ENCODE results near the gene GARNL3.

GARNL3 gene

DNA sequence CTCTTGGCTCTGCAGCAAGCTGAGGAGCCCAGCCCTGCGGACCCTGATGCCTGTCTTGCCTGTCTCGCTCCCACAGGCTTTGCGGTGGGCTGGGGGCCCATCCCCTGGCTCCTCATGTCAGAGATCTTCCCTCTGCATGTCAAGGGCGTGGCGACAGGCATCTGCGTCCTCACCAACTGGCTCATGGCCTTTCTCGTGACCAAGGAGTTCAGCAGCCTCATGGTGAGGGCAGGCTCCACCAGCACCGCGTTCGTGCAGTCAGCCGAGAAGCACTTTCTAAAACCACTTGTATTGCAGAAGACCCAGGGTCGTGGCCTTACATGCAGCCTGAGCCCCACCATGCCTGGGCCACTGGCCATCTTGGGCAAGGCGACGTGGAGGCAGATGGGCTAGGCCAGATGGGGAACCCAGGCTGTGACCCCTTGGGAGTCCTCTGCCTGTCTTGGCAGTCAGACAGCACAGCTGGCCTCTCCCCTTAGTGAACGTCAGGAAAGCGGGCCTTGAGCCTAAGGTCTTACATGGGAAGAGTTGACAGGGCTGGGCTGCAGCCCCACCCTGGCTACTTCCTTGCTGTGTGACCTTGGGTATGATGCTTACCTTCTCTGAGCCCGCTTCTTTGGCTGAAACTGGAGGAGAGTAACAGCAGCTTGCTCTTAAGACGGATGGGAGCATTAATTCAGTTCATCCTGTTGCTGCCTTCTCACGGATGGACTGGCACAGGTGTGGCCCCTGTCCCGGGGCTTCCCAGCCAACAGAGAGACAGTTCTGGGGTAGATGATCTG lies 141.0 kb downstream of the GARNL3 start:
- no peak for DNase-seq (ENCODE audit: low read depth)

DNA sequence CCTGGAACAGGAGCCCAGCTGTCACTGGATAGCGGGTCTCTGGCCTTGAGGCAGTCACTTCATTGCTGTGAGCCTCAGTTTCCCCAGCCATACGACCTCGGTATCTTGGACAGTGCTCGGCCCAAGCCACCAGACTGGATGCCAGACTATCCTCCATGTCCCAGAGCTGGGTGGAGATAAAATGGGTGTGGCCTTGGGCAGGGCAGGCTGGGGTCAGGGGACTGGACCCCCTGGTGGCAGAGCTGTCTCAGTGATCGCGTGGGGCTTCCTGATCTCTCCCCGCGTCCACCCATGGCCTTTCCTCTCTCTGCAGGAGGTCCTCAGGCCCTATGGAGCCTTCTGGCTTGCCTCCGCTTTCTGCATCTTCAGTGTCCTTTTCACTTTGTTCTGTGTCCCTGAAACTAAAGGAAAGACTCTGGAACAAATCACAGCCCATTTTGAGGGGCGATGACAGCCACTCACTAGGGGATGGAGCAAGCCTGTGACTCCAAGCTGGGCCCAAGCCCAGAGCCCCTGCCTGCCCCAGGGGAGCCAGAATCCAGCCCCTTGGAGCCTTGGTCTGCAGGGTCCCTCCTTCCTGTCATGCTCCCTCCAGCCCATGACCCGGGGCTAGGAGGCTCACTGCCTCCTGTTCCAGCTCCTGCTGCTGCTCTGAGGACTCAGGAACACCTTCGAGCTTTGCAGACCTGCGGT lies 142.4 kb downstream of the GARNL3 start:
- DNase-seq (ENCODE audit: low read depth): no peak

DNA sequence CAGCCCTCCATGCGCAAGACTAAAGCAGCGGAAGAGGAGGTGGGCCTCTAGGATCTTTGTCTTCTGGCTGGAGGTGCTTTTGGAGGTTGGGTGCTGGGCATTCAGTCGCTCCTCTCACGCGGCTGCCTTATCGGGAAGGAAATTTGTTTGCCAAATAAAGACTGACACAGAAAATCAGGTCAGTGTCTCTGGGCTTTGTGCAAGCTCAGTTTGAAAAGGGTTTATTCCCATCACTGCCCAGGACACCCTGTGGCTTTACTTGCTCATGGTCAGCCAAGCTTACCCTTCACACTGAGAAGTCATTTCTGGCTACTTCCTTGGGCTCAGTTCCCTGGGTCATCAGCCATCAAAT lies 142.9 kb downstream of the GARNL3 start:
- DNase-seq (ENCODE audit: low read depth): no peak

DNA sequence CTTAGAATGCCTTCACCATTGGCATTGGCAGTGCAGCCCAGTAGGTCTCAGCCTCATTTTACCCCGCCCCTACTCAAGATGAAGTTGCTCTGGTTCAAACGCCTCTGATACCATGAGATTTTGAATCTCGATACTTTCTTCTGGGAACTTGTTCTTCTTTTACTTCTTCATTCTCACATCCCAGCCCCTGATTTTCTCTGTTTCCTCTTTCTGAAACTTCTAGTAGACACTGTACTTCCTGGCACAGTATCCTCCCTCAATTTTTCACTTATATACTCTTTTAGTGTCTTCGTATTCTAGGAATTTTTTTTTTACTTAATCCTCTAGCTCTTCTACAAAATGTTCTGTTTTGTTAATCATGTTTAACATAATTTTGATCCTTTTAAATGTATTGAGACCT lies 146.5 kb downstream of the GARNL3 start:
- DNase-seq (ENCODE audit: low read depth): no peak

DNA sequence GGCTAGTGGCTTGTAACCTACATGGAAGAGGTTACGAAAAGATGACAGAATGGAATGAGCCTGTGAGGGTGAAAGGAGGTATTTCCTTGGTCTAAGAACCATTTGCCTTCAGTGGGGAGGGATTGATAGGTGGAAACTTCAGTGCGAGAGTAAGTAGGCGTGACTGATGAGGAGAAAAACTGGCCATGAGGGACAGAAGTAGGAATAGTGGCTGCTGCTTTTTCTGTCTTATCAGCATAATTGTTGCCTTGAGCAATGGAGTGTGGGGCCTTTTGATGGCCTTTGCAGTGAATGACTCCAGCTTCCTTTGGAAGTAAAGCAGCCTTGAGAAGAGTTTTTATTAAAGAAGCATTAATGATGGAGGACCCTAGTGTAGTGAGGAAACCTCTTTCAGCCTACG lies 150.6 kb downstream of the GARNL3 start:
- no peak for DNase-seq (ENCODE audit: low read depth)

GRCh38 chr9:127415657-127416056 lies 151.1 kb downstream of the GARNL3 start:
- no peak for DNase-seq (ENCODE audit: low read depth)

GRCh38 chr9:127417131-127418036 lies 152.8 kb downstream of the GARNL3 start:
- DNase-seq (ENCODE audit: low read depth): no peak

GRCh38 chr9:127418037-127418471 lies 153.5 kb downstream of the GARNL3 start:
- DNase-seq (ENCODE audit: low read depth): peak; percentile 35

GRCh38 chr9:127419348-127419747 lies 154.8 kb downstream of the GARNL3 start:
- DNase-seq (ENCODE audit: low read depth): no peak

DNA sequence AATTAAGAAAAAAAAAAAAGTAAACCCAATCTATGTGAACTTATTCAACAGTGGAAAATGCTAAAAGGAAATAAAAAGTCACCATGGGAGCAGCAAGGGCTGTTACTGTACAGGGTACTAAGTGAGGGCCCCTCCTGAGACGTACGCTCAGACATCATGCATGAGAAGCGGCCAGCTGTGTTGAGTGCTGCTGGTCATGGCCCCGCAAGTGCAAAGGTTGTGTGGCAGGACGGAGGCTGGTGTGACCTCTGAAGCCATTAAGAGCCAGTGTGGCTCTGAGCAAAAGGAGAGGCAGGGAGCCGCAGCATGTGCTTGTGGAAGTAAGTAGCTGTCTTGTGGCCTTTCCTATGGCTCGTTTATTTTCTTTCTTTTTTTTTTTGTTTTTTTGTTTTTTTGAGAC lies 156.5 kb downstream of the GARNL3 start:
- DNase-seq (ENCODE audit: low read depth): no peak

DNA sequence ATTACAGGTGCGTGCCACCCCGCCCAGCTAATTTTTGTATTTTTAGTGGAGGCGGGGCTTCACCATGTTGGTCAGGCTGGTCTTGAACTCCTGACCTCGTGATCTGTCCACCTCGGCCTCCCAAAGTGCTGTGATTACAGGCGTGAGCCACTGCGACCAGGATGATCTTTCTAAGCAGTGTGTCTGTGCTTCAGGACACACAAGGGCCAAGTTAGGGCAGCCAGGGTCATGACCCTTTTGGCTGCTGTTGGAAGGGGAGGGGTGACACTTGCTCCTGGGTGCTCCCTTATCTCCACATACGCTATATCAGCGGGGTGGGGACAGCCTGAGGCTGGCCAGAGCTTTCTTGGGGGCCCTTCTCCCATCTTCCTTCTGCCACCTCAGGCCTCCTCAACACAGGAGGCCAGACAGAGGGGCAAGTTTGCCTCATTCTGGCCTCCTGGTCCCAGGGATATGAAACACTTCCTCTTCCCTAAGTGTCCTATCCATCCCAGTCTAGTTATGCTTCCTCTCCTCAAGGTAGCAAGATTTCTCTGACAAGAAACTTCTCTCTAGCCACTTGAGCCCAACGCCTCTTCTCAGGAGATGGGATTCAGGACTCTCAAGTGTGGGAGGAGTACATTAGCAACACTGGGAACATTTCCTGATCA lies 157.7 kb downstream of the GARNL3 start:
- DNase-seq (ENCODE audit: low read depth): no peak

GRCh38 chr9:127422787-127423186 lies 158.2 kb downstream of the GARNL3 start:
- DNase-seq (ENCODE audit: low read depth): no peak

- DNase-seq (ENCODE audit: low read depth): no peak
These were observed 158.9 kb downstream of the GARNL3 start for GRCh38 chr9:127423476-127423933.

- peak; percentile 92 for DNase-seq (ENCODE audit: low read depth)
These were observed 159.5 kb downstream of the GARNL3 start, which contains the start of gene ZNF79 for GRCh38 chr9:127423934-127424675. ZNF79 (plus strand) TSS chr9:127424382; CDS start chr9:127424788, 406 bp downstream.

GRCh38 chr9:127424676-127424999 lies 160.1 kb downstream of the GARNL3 start:
- DNase-seq (ENCODE audit: low read depth): no peak

DNA sequence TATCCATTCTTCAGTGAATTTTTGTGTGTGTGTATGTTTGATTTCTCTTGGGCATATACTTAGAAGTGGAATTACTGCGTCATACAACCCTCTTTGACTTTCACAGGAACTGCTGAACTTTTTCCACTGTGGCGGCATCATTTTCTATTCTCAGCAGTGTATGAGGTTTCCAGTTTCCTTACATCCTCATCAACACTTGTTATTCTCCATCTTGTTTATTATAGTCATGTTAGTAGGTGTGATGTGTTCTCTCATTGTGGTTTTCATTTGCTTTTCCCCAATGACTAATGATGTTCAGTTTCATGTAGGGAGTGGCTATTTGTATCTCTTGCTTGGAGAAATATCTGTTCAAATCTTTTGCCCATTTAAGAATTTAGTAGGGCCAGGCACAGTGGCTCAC lies 162.2 kb downstream of the GARNL3 start:
- no peak for DNase-seq (ENCODE audit: low read depth)

DNA sequence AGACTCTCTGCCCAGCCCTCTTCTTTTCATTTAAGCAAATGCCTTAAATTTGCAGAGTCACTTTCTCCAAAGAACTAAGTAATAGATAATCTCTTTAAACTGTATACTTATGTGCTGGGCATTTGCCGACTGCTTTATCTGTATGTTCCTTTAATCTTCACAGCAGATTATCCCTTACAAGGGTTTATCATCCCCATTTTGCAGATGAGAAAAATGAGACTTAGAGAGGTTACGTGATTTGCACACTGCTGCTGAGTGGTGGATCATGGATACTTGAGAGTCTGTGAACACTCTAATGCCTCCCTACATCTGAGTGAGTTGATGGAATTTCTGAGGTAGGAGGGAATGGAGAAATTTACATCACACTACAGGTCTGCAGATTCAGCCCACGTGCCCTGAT lies 163.8 kb downstream of the GARNL3 start:
- no peak for DNase-seq (ENCODE audit: low read depth)

- no peak for DNase-seq (ENCODE audit: low read depth)
These were observed 165.8 kb downstream of the GARNL3 start for GRCh38 chr9:127430415-127430814.

GRCh38 chr9:127437497-127438264 lies 173.1 kb downstream of the GARNL3 start:
- DNase-seq (ENCODE audit: low read depth): no peak

DNA sequence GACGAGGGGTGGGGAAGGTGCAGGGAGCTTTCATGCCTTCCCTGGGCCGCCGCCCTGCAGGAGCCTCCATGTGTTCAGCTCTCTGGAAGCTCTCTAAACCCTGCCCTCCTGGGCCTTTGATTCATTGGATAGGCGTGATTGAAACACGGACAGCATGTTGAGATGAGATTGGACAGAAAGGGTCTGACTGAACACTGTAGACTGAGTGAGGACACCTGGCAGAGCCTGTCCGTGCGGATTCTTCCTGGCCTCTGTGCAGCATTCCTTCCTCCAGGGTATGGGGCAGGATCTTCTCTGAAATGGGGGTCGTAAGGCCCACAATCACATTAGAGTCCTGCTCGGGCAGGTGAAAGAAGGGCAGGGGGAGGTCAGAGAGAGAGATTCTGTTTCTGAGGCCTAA lies 173.8 kb downstream of the GARNL3 start:
- no peak for DNase-seq (ENCODE audit: low read depth)

Data from activated T-cell treated with anti-CD3 and anti-CD28 coated beads for 48 hours (primary cell).